GM21717 (cell line): Measurements from ENCODE around the gene TMEM183A.

Source experiments
- ATAC-seq: cut with Tn5 transposase; IDR thresholded peaks from one replicate; pipeline ENCODE4 v1.9.1; 2021; ENCODE audit warnings: mild to moderate bottlenecking, moderate library complexity; ENCODE audit not compliant: unreplicated experiment

TMEM183A gene

GRCh38 chr1:203044546-203045250 lies 37.5 kb downstream of the TMEM183A start:
- no peak for ATAC-seq

DNA sequence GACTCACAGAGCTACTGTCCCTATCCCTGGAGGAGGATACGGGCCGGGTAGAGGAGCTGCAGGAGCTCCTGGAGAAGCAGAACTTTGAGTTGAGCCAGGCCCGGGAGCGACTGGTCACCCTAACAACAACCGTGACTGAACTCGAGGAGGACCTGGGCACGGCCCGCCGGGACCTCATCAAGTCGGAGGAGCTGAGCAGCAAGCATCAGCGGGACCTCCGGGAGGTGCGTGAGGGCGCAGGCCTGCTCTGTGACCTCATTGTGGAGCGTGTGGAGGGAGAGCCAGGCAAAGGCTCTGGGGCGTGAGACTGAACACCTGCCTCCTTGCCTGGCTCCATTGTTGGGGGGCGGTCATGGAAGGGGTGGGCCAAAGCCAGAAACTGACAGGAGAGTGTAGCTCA lies 38.2 kb downstream of the TMEM183A start:
- ATAC-seq = no peak

DNA sequence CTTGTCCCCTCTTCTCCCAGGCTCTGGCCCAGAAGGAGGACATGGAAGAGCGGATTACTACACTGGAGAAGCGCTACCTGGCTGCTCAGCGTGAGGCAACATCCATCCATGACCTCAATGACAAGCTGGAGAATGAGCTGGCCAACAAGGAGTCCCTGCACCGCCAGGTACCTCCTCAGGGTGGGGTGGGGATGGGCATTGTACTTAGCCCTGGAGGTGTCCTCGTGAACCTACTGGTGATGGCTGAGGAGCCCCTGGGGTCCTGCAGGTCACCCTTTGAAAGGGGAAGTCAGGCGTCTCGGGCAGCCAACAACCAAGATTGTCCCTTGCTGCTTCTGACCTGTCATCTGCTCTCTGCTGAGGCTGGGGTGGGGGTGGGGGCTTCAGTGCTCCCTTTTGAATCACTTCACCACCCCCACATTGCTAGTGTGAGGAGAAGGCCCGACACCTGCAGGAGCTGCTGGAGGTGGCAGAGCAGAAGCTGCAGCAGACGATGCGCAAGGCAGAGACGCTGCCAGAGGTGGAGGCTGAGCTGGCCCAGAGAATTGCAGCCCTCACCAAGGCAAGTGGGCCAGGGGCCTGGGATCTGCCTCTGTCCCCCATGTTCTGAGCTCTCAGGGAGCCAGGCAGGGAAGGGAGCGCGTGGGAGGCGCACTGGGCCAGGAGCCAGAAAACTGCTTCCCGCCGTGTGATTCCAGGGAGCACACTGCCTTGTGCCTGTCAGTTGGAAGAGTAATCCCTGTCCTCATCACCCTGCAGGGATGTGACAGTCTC lies 38.8 kb downstream of the TMEM183A start:
- no peak for ATAC-seq

- ATAC-seq = no peak
These were observed 39.9 kb downstream of the TMEM183A start for GRCh38 chr1:203046984-203047630.

GRCh38 chr1:203048086-203048485 lies 40.9 kb downstream of the TMEM183A start:
- ATAC-seq = no peak

- ATAC-seq = no peak
These were observed 41.4 kb downstream of the TMEM183A start for GRCh38 chr1:203048555-203049051.

DNA sequence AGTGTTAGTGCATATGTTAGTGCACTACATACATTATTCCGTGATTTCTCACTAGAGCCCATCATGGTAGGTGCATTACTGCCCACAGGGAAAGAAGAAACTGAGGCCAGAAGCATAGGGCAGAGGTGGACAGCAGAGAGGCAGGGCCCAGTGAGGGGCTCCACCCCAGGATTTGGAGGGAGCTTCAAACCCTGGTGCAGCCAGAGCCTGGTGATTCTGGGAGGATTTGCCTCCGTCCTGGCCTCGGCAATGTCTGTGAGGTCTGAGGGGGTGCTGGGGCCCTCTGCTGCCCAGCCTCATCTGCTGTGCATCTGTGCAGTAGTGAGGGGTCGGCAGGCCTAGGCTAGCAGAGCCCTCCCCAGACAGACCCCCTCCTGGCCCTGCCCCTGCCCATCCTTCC lies 41.9 kb downstream of the TMEM183A start:
- no peak for ATAC-seq

DNA sequence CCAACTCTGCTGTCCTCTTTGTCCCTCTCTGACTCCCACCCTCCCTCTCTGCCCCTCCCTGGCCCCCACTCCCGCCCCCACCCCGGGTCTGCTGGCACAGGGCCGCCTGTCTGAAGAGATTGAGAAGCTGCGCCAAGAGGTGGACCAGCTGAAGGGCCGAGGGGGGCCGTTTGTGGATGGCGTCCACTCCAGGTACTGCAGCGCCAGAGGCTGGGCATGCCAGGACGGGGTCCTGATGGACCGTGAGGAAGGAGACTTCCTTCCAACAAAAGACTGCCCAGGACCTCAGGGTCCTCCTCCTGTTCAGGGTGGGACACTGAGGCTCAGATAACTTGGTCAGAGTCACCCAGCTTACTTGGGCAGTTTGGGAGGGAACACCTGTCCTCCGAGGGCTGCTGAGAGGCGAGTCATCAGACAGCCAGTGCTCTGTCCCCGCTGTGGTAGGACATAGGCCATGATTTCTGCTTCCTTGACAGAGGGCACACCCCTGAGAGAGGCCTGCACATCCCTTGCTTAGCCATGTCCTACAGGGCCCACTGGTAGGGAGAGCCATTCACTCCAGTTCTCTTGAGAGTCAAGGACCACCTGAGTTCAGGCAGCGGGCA lies 42.5 kb downstream of the TMEM183A start:
- no peak for ATAC-seq

- ATAC-seq = no peak
These were observed 43.7 kb downstream of the TMEM183A start for GRCh38 chr1:203050826-203051225.

GRCh38 chr1:203051841-203052324 lies 44.7 kb downstream of the TMEM183A start:
- ATAC-seq = no peak

DNA sequence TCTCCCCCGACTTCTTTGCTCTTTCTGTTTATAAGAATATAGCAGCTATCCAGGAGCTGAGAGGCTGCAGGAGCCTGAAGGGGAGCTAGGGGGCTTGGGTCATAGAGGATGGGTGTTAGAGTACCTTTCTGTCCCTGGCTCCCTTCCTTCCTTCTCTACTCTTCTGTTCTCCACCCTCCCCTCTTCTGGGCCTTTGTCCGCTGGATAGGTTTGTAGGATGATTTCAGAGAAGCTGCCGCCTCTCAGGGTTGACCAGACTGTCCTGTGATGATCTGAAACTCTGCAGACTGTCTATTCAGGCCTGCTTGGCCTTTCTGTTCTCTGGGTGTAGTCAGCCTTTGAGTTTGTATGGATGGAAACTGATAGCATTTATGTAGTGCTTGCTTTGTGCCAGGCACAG lies 45.4 kb downstream of the TMEM183A start:
- ATAC-seq = no peak

GRCh38 chr1:203054184-203054583 lies 47.0 kb downstream of the TMEM183A start:
- ATAC-seq = no peak

- no peak for ATAC-seq
These were observed 47.5 kb downstream of the TMEM183A start for GRCh38 chr1:203054642-203055041.

GRCh38 chr1:203055161-203055799 lies 48.1 kb downstream of the TMEM183A start:
- ATAC-seq = no peak

- ATAC-seq = no peak
These were observed 48.8 kb downstream of the TMEM183A start for GRCh38 chr1:203056012-203056411.

GRCh38 chr1:203056516-203056915 lies 49.3 kb downstream of the TMEM183A start:
- ATAC-seq = no peak

DNA sequence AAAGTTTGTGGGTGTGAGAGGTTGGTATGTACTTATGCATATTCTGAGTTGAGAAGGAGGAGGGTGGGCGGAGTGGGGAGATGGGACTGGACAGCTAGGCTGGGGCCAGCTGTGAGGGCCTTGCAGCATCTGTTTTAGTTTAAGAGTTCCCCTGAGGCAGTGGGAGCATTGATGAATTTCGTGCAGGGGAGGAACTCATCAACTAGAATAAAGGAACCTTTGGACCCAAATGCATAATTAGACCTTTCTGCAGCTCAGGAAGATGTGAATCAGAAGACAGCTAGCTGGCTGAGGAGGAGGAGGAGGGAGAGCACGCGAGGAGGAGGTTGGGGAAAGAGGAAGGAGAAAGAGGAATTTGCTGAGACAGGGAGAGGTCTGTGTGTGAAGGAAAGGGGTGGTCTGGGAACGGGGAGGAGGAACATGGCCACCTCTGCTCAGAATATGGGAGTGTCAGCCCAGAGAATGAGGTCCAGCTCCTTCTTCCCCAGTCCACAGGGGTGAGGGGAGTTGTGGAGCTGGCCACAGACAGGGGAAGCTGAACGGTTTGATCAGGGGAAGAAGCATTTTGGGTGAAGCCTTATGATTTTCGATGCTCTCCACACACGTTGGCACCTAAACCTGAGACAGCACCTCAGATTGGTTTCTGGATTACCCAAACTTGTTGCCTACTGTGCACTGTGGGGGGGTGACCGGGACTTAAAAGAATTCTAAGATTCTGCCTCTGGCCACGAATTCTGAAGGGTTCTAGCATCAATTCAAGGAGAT lies 50.9 kb downstream of the TMEM183A start:
- ATAC-seq = no peak

DNA sequence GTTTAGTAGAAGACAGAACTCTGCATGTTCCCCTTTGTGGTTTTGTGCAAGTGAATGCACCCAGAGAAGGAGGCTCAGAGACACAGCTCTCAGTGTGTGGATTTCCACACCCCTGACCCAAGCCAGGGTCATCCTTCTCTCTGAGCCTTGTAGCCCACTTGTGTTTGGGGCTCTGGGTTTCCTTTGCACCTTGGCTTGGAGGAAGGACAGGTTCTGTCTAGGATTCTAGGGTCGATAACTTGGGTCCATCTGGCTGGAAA lies 51.4 kb downstream of the TMEM183A start:
- no peak for ATAC-seq

DNA sequence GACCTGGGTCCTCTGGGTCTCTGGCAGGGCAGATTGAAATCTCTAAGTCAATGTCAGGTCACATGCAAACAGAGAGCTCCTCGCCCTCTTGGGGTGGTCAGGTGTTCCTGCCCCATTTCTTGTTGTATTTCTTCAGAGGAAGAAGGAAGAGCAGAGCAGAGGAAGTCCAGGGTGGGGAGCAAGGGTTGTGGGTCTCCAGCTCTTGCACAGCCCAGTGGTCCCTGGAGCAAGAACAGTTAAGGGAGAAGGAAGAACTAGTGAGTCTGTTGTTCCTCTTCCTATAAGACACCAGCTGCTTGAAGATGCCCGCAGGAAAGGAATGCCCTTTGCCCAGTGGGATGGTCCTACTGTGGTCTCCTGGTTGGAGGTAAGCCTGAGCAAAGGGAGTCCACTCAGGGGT lies 52.3 kb downstream of the TMEM183A start:
- no peak for ATAC-seq

GRCh38 chr1:203060115-203060514 lies 52.9 kb downstream of the TMEM183A start:
- no peak for ATAC-seq
